ENCODE measurements around the gene LEKR1. TPM values are rescaled to one million over a fixed set of nuclear protein-coding genes. Genes with fewer than 3 reads are reported as not detected.

LEKR1 gene
- total and polyA plus RNA-seq, 2 of the 13 experiments (the other 11 are each of a cell fraction or from before 2014, with no cell fraction given) = 0.49 to 1.5 TPM

DNA sequence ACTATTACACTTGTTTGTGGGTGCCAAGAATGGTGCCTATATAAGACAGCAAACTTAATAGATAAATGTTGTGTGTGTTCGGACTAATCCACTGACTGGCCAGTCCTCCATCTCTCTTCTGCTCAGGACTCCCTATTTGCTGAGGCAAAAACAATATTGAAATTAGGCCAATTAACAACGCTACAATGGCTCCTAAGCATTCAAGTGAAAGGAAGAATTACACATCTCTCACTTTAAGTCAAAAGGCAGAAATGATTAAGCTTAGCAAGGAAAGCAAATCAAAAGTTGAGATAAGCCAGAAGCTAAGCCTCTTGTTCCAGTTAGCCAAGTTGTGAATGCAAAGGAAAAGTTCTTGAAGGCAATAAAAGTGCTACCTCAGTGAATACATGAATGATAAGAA is 206.8 kb downstream of the LEKR1 start:
- TF ChIP-seq KDM3A (CRISPR knock-in tag; IDR thresholded peaks at IDR 0.05; ENCODE audit: low read depth) = no peak
- in situ Hi-C loops (cut with HindIII; ENCODE audit: extremely low pct_ligation_motif_present, low pct_unique_long_range_greater_than_20kb) (no loop called here), intact Hi-C loops (cut with micrococcal nuclease; ENCODE audit: unreplicated experiment) (no loop called here)
- DNase-seq (ENCODE audit: low spot score) (no peak), ATAC-seq (no peak), FAIRE-seq (no peak)
- Histone ChIP-seq H3K4me1 (ENCODE audit: insufficient read depth, low read length) (no peaks in the 10 kb centered on the region), H3K4me2 (ENCODE audit: low read depth, low read length) (no peak overlapping the region), H3K36me3 (replicated peaks in 1 of 2; ENCODE audit: control insufficient read depth in 1 of 2, insufficient read depth in 2 of 2, low read length in 2 of 2) (no peaks in the 10 kb centered on the region), H3K27me3 (ENCODE audit: control insufficient read depth in 1 of 2, insufficient read depth in 2 of 2, low read length in 2 of 2) (no peaks in the 10 kb centered on the region), H2AFZ (ENCODE audit: low read length) (no peak overlapping the region), H3K27ac (ENCODE audit: extremely low read length, insufficient read depth, low read length) (no peak overlapping the region), H3K9ac (ENCODE audit: insufficient read depth, low read depth, low read length) (no peak overlapping the region), H3K79me2 (ENCODE audit: insufficient read depth, low read length) (no peaks in the 10 kb centered on the region), H3K4me3 (replicated peaks in 1 of 3; ENCODE audit: insufficient read depth in 1 of 3, low read depth in 2 of 3, low read length in 3 of 3) (no peak overlapping the region), H3K9me3 (ENCODE audit: low read length) (no peaks in the 10 kb centered on the region), H4K20me1 (ENCODE audit: insufficient read depth, low read length) (no peaks in the 10 kb centered on the region)
- 4% methylated on average over 2 of the region's 2 CpGs for WGBS (ENCODE audit: low lambda C conversion rate)
- BruUV-seq (replicated peaks) = no TSS peak
- CTCF ChIA-PET (ENCODE audit: low intra/inter-chr PET ratio, low total read pairs) = no interaction called here
- POLR2A ChIA-PET = no interaction called here

DNA sequence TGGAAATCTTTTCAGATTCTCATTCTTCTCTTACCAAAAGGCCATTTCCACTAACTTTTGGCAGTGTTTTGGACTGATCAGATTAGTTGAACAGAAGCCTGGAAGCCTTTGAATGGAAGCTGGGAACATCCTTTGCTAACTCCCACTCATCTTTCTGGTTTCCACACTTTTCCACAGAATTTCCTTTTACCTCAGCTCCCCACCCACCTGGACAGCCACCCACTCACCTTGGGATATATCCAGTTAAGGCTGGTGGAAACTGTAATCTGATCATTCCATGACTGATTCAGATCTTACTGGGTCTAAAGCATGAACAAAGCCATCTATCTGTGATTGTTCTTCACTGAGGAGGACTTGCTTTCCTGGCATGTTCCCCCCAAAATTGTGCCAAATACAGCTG is 214.3 kb downstream of the LEKR1 start:
- Histone ChIP-seq H3K36me3 (replicated peaks in 1 of 2; ENCODE audit: control insufficient read depth in 1 of 2, insufficient read depth in 2 of 2, low read length in 2 of 2) (no peaks in the 10 kb centered on the region), H3K27me3 (ENCODE audit: control insufficient read depth in 1 of 2, insufficient read depth in 2 of 2, low read length in 2 of 2) (no peaks in the 10 kb centered on the region), H3K79me2 (ENCODE audit: insufficient read depth, low read length) (no peaks in the 10 kb centered on the region), H3K27ac (ENCODE audit: extremely low read length, insufficient read depth, low read length) (no peak overlapping the region), H4K20me1 (ENCODE audit: insufficient read depth, low read length) (no peaks in the 10 kb centered on the region), H3K9ac (ENCODE audit: insufficient read depth, low read depth, low read length) (no peak overlapping the region), H3K4me3 (replicated peaks in 1 of 3; ENCODE audit: insufficient read depth in 1 of 3, low read depth in 2 of 3, low read length in 3 of 3) (no peak overlapping the region), H3K9me3 (ENCODE audit: low read length) (no peaks in the 10 kb centered on the region), H3K4me2 (ENCODE audit: low read depth, low read length) (no peak overlapping the region), H3K4me1 (ENCODE audit: insufficient read depth, low read length) (no peaks in the 10 kb centered on the region), H2AFZ (ENCODE audit: low read length) (no peak overlapping the region)
- no peak for FAIRE-seq
- intact Hi-C loops (cut with micrococcal nuclease; ENCODE audit: unreplicated experiment) = no loop called here
- no peak for ATAC-seq
- in situ Hi-C loops (cut with HindIII; ENCODE audit: extremely low pct_ligation_motif_present, low pct_unique_long_range_greater_than_20kb) = no loop called here
- no TSS peak for BruUV-seq (replicated peaks)
- POLR2A ChIA-PET = no interaction called here
- DNase-seq (ENCODE audit: low spot score) = no peak
- CTCF ChIA-PET (ENCODE audit: low intra/inter-chr PET ratio, low total read pairs) = no interaction called here
- TF ChIP-seq, protein P1, sequence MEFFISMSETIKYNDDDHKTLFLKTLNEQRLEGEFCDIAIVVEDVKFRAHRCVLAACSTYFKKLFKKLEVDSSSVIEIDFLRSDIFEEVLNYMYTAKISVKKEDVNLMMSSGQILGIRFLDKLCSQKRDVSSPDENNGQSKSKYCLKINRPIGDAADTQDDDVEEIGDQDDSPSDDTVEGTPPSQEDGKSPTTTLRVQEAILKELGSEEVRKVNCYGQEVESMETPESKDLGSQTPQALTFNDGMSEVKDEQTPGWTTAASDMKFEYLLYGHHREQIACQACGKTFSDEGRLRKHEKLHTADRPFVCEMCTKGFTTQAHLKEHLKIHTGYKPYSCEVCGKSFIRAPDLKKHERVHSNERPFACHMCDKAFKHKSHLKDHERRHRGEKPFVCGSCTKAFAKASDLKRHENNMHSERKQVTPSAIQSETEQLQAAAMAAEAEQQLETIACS (CRISPR knock-in tag; IDR thresholded peaks at IDR 0.05) = no peak
- TF ChIP-seq SMC3 (IDR thresholded peaks at IDR 0.05; ENCODE audit: low read length) (no peak), ZNF644 (CRISPR knock-in tag; IDR thresholded peaks at IDR 0.05; ENCODE audit: low read depth) (no peak), XRCC5 (optimal IDR thresholded peaks at IDR 0.05; ENCODE audit: low read length) (no peak)
- TF ChIP-seq, protein P2, sequence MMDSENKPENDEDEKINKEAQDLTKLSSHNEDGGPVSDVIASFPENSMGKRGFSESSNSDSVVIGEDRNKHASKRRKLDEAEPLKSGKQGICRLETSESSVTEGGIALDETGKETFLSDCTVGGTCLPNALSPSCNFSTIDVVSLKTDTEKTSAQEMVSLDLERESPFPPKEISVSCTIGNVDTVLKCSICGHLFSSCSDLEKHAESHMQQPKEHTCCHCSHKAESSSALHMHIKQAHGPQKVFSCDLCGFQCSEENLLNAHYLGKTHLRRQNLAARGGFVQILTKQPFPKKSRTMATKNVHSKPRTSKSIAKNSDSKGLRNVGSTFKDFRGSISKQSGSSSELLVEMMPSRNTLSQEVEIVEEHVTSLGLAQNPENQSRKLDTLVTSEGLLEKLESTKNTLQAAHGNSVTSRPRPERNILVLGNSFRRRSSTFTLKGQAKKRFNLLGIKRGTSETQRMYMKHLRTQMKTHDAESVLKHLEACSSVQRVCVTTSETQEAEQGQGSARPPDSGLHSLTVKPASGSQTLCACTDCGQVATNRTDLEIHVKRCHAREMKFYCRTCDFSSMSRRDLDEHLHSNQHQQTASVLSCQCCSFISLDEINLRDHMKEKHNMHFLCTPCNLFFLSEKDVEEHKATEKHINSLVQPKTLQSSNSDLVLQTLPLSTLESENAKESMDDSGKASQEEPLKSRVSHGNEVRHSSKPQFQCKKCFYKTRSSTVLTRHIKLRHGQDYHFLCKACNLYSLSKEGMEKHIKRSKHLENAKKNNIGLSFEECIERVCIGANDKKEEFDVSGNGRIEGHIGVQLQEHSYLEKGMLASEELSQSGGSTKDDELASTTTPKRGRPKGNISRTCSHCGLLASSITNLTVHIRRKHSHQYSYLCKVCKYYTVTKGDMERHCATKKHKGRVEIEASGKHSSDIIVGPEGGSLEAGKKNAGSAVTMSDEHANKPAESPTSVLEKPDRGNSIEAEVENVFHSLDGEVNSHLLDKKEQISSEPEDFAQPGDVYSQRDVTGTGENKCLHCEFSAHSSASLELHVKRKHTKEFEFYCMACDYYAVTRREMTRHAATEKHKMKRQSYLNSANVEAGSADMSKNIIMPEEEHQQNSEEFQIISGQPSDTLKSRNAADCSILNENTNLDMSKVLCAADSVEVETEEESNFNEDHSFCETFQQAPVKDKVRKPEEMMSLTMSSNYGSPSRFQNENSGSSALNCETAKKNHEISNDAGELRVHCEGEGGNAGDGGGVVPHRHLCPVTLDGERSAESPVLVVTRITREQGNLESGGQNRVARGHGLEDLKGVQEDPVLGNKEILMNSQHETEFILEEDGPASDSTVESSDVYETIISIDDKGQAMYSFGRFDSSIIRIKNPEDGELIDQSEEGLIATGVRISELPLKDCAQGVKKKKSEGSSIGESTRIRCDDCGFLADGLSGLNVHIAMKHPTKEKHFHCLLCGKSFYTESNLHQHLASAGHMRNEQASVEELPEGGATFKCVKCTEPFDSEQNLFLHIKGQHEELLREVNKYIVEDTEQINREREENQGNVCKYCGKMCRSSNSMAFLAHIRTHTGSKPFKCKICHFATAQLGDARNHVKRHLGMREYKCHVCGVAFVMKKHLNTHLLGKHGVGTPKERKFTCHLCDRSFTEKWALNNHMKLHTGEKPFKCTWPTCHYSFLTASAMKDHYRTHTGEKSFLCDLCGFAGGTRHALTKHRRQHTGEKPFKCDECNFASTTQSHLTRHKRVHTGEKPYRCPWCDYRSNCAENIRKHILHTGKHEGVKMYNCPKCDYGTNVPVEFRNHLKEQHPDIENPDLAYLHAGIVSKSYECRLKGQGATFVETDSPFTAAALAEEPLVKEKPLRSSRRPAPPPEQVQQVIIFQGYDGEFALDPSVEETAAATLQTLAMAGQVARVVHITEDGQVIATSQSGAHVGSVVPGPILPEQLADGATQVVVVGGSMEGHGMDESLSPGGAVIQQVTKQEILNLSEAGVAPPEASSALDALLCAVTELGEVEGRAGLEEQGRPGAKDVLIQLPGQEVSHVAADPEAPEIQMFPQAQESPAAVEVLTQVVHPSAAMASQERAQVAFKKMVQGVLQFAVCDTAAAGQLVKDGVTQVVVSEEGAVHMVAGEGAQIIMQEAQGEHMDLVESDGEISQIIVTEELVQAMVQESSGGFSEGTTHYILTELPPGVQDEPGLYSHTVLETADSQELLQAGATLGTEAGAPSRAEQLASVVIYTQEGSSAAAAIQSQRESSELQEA (CRISPR knock-in tag; IDR thresholded peaks at IDR 0.05; ENCODE audit: not compliant biosample characterization) = no peak
- TF ChIP-seq, protein P3, sequence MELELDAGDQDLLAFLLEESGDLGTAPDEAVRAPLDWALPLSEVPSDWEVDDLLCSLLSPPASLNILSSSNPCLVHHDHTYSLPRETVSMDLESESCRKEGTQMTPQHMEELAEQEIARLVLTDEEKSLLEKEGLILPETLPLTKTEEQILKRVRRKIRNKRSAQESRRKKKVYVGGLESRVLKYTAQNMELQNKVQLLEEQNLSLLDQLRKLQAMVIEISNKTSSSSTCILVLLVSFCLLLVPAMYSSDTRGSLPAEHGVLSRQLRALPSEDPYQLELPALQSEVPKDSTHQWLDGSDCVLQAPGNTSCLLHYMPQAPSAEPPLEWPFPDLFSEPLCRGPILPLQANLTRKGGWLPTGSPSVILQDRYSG (CRISPR knock-in tag; IDR thresholded peaks at IDR 0.05) = no peak
